ENCODE results near the gene A3GALT2.

Gene A3GALT2

GRCh38 chr1:33322109-33322508, 1.2 kb upstream of the A3GALT2 start:
- H3K4me3 ChIP-seq (ENCODE audit: low read depth, low read length), result no peak overlapping the region
- no peak for DNase-seq (ENCODE audit: low read depth)
- TF ChIP-seq MAX (IDR thresholded peaks at IDR 0.05; ENCODE audit: low read depth, low read length) (no peak), POLR2A (IDR thresholded peaks at IDR 0.05; ENCODE audit: extremely low read depth, insufficient read length) (no peak), MYC (IDR thresholded peaks at IDR 0.05; ENCODE audit: low read depth, low read length) (no peak)
- TF ChIP-seq, protein P1, sequence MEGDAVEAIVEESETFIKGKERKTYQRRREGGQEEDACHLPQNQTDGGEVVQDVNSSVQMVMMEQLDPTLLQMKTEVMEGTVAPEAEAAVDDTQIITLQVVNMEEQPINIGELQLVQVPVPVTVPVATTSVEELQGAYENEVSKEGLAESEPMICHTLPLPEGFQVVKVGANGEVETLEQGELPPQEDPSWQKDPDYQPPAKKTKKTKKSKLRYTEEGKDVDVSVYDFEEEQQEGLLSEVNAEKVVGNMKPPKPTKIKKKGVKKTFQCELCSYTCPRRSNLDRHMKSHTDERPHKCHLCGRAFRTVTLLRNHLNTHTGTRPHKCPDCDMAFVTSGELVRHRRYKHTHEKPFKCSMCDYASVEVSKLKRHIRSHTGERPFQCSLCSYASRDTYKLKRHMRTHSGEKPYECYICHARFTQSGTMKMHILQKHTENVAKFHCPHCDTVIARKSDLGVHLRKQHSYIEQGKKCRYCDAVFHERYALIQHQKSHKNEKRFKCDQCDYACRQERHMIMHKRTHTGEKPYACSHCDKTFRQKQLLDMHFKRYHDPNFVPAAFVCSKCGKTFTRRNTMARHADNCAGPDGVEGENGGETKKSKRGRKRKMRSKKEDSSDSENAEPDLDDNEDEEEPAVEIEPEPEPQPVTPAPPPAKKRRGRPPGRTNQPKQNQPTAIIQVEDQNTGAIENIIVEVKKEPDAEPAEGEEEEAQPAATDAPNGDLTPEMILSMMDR (IDR thresholded peaks at IDR 0.05; ENCODE audit: low read depth, low read length), result no peak

DNA sequence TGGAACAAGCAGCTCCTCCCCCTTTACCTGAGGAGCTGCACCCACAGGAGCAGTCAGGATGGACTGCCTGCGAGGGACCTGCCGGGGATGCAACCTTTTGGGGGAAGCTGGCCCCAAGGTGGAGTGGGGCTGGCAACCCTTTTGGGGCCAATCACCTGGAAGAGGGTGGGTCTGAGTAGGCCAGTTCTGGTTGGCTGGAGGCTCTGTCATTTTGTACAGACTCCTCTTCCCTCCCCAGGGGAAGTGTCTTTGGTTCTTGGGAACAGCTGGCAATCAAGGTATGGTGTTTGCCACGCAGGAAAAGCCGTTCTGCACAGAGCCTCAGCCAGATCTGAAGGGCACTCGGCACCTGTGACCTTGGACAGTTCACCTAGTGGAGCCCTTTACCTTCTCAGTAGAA, 280 bp upstream of the A3GALT2 start:
- no peak for TF ChIP-seq POLR2A (IDR thresholded peaks at IDR 0.05; ENCODE audit: extremely low read depth, insufficient read length)
- no peak for DNase-seq (ENCODE audit: low read depth)
- H3K4me3 ChIP-seq (ENCODE audit: low read depth, low read length), result no peak overlapping the region

DNA sequence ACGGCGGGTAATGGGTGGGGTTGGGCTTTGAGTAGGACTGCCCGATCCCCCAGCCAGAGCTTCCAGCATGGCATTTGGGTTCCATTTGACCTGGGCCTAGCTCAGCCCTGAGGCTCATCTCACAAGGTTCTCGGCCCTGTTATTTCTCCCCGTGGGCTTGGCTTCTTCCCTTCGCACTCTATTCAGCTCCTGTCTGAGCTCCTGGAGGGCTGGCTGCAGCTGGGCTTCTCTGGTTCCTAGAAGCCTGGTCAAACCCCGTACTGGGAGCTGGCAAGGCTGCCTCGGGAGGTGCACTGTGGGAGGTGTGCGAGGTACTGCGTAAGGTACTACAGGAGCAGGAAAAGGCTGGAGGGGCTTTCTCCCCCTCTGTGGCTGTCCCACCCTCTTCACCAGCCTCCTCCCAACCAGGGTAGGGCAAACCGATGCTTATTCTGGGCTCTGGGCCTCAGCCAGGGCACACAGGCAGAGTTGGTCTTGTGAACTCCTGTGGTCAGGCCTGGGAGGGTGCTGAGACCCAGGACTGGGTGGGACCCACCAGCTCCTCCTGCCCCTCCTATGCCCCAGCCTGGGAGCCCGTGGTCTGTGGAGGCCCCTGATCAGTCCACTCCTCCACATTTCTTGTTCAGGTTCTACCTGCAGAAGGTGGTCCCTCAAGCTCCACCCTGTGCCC, 814 bp downstream of the A3GALT2 start:
- no peak for DNase-seq (ENCODE audit: low read depth)
- TF ChIP-seq MYC (IDR thresholded peaks at IDR 0.05; ENCODE audit: low read depth, low read length), result no peak
- TF ChIP-seq POLR2A (IDR thresholded peaks at IDR 0.05; ENCODE audit: extremely low read depth, insufficient read length), result no peak
- no peak for TF ChIP-seq MAX (IDR thresholded peaks at IDR 0.05; ENCODE audit: low read depth, low read length)
- TF ChIP-seq, protein P1 (IDR thresholded peaks at IDR 0.05; ENCODE audit: low read depth, low read length), result no peak

GRCh38 chr1:33319186-33319948, 1.5 kb downstream of the A3GALT2 start:
- TF ChIP-seq MAX (IDR thresholded peaks at IDR 0.05; ENCODE audit: low read depth, low read length), result no peak
- TF ChIP-seq, protein P1 (IDR thresholded peaks at IDR 0.05; ENCODE audit: low read depth, low read length), result no peak
- TF ChIP-seq POLR2A (IDR thresholded peaks at IDR 0.05; ENCODE audit: extremely low read depth, insufficient read length), result no peak
- TF ChIP-seq MYC (IDR thresholded peaks at IDR 0.05; ENCODE audit: low read depth, low read length), result no peak
- no peak for DNase-seq (ENCODE audit: low read depth)
- H3K4me3 ChIP-seq (ENCODE audit: low read depth, low read length), result no peak overlapping the region

More for the DNA sequence above, 814 bp downstream of the A3GALT2 start:
- no peak overlapping the region for H3K4me3 ChIP-seq (ENCODE audit: low read depth, low read length)

GRCh38 chr1:33317946-33318345, 3.0 kb downstream of the A3GALT2 start:
- no peak overlapping the region for H3K4me3 ChIP-seq (ENCODE audit: low read depth, low read length)
- TF ChIP-seq MYC (IDR thresholded peaks at IDR 0.05; ENCODE audit: low read depth, low read length), result no peak
- TF ChIP-seq MAX (IDR thresholded peaks at IDR 0.05; ENCODE audit: low read depth, low read length), result no peak
- TF ChIP-seq POLR2A (IDR thresholded peaks at IDR 0.05; ENCODE audit: extremely low read depth, insufficient read length), result no peak
- TF ChIP-seq, protein P1 (IDR thresholded peaks at IDR 0.05; ENCODE audit: low read depth, low read length), result no peak
- DNase-seq (ENCODE audit: low read depth), result no peak

- DNase-seq (ENCODE audit: low read depth), result no peak
- TF ChIP-seq MYC (IDR thresholded peaks at IDR 0.05; ENCODE audit: low read depth, low read length) (no peak), POLR2A (IDR thresholded peaks at IDR 0.05; ENCODE audit: extremely low read depth, insufficient read length) (no peak), MAX (IDR thresholded peaks at IDR 0.05; ENCODE audit: low read depth, low read length) (no peak)
- TF ChIP-seq, protein P1 (IDR thresholded peaks at IDR 0.05; ENCODE audit: low read depth, low read length), result no peak
- no peak overlapping the region for H3K4me3 ChIP-seq (ENCODE audit: low read depth, low read length)
Observed at GRCh38 chr1:33317354-33317753, 3.5 kb downstream of the A3GALT2 start.

Data from NB4 (cell line).